ENCODE results near the gene CDYL2. TPM values are rescaled to one million over a fixed set of nuclear protein-coding genes. Genes with fewer than 3 reads are reported as not detected.
A peak's percentile ranks its signal among the peaks of the same experiment; 100 is the strongest.

CDYL2 gene
- total and polyA plus RNA-seq, 2 donors (not counting 3 experiments of a cell fraction or from before 2014, with no cell fraction given) = 7.1 to 71.3 TPM

- POLR2A ChIA-PET = no interaction called here
- H4K20me1 ChIP-seq (replicated peaks; ENCODE audit: control insufficient read depth, extremely low read depth, insufficient read depth, low read length) = peaks cover 9% of the 10 kb centered on the region
- H3K4me2 ChIP-seq (ENCODE audit: insufficient read depth, low read length) = no peak overlapping the region
- no peaks in the 10 kb centered on the region for H3K9me3 ChIP-seq (replicated peaks; ENCODE audit: control insufficient read depth, insufficient read depth, low read length)
- no peak overlapping the region for H3K9ac ChIP-seq (replicated peaks; ENCODE audit: extremely low read depth, insufficient read depth, low read length)
- peaks cover 85% of the 10 kb centered on the region for H3K79me2 ChIP-seq (ENCODE audit: control insufficient read depth, insufficient read depth, low read length)
- no peak overlapping the region for H3K27ac ChIP-seq (ENCODE audit: insufficient read depth, low read depth, low read length)
- dilution Hi-C loops (cut with MboI; ENCODE audit: extremely low pct_ligation_motif_present, low sequenced_read_pairs) (no loop called here), intact Hi-C loops (cut with micrococcal nuclease) (no loop called here)
- H3K27me3 ChIP-seq (ENCODE audit: control insufficient read depth in 2 of 2, insufficient read depth in 2 of 2, low read length in 2 of 2) = no peaks in the 10 kb centered on the region
- no peak overlapping the region for H3K4me3 ChIP-seq (replicated peaks in 1 of 3; ENCODE audit: insufficient read depth in 1 of 3, low read depth in 1 of 3, low read length in 3 of 3)
- no peak overlapping the region for H2AFZ ChIP-seq (ENCODE audit: low read depth, low read length)
- no peak for TF ChIP-seq CTCF (IDR thresholded peaks at IDR 0.05; ENCODE audit: extremely low read depth in 1 of 2, insufficient read depth in 1 of 2, low read depth in 1 of 2, low read length in 2 of 2)
- no peak for TF ChIP-seq JUN (IDR thresholded peaks at IDR 0.05; ENCODE audit: borderline replicate concordance, insufficient read depth, insufficient read length, low read depth)
- no peak for TF ChIP-seq POLR2AphosphoS5 (IDR thresholded peaks at IDR 0.05; ENCODE audit: insufficient read depth, low read depth, low read length)
- no peak for TF ChIP-seq POLR2A (IDR thresholded peaks at IDR 0.05; ENCODE audit: low read depth, low read length)
- no peak for TF ChIP-seq FOS (IDR thresholded peaks at IDR 0.05; ENCODE audit: borderline replicate concordance, insufficient read depth, low read length)
- TF ChIP-seq MAX (IDR thresholded peaks at IDR 0.05; ENCODE audit: insufficient read depth, insufficient read length) = no peak
- TF ChIP-seq MYC (IDR thresholded peaks at IDR 0.05; ENCODE audit: low read depth, low read length) = no peak
- no peak for TF ChIP-seq EZH2 (IDR thresholded peaks at IDR 0.05; ENCODE audit: borderline replicate concordance, low read depth, low read length, severe bottlenecking)
- no peak for TF ChIP-seq GATA2 (IDR thresholded peaks at IDR 0.05; ENCODE audit: insufficient read depth, insufficient read length, low read depth, low read length)
- no peaks in the 10 kb centered on the region for H3K36me3 ChIP-seq (ENCODE audit: control insufficient read depth in 2 of 2, extremely low read depth in 1 of 2, insufficient read depth in 2 of 2, low read length in 2 of 2)
- CTCF ChIA-PET = no interaction called here
- FAIRE-seq (peak; percentile 67), DNase-seq (ENCODE audit: low read depth, low spot score) (no peak)
- H3K4me1 ChIP-seq (ENCODE audit: control insufficient read depth, extremely low read depth, insufficient read depth, low read length) = no peaks in the 10 kb centered on the region
- H3K9me1 ChIP-seq (replicated peaks; ENCODE audit: control insufficient read depth, extremely low read depth, insufficient read depth, low read length) = no peaks in the 10 kb centered on the region
- no TSS peak for BruUV-seq (replicated peaks)
Measured at GRCh38 chr16:80741724-80742123, 62.7 kb downstream of the CDYL2 start.
